Activated CD4-positive, alpha-beta T cell treated with anti-CD3 and anti-CD28 coated beads, Interleukin-2, amount 10 ng/mL, durations not matched to agents 24 days and 14 days (primary cell): ENCODE data around the gene ZBTB40. TPM values are rescaled to one million over a fixed set of nuclear protein-coding genes. Genes with fewer than 3 reads are reported as not detected.
A peak's percentile ranks its signal among the peaks of the same experiment; 100 is the strongest.

ENCODE experiments used
- DNase-seq: peaks from one replicate; pipeline ENCODE4 v3.0.0; 2022
- H3K27ac Mint-ChIP-seq: one replicate; pipeline ENCODE4 v1.8.0; 2022; ENCODE audit warnings: mild to moderate bottlenecking, mixed read lengths
- H3K27me3 Mint-ChIP-seq: one replicate; pipeline ENCODE4 v1.8.0; 2022; ENCODE audit warnings: mixed read lengths
- H3K36me3 Mint-ChIP-seq: one replicate; pipeline ENCODE4 v1.8.0; 2022; ENCODE audit warnings: low read depth, mild to moderate bottlenecking, mixed read lengths
- H3K4me1 Mint-ChIP-seq: one replicate; pipeline ENCODE4 v1.8.0; 2021; ENCODE audit warnings: mixed read lengths
- H3K4me3 Mint-ChIP-seq: one replicate; pipeline ENCODE4 v1.8.0; 2022; ENCODE audit warnings: mild to moderate bottlenecking, moderate library complexity, mixed read lengths
- H3K9me3 Mint-ChIP-seq: one replicate; pipeline ENCODE4 v1.8.0; 2021; ENCODE audit warnings: mixed read lengths
- intact Hi-C: fragments of 100-400 bp; cut with micrococcal nuclease; formaldehyde crosslinking; loops from one replicate; pipeline ENCODE4 v1.15.1; 2023
- total RNA-seq: library from RNA; stranded (reverse); gene quantifications from 2 replicates; pipeline ENCODE4 v1.2.3, GENCODE V29; 2022

ZBTB40 gene
- total RNA-seq, 1 donor from 2014 or later = 19.0 TPM

- Mint-ChIP-seq H3K9me3 (no peaks in the 10 kb centered on the region), H3K27ac (no peak overlapping the region), H3K4me1 (peaks cover 4% of the 10 kb centered on the region), H3K27me3 (peaks cover 34% of the 10 kb centered on the region), H3K36me3 (no peaks in the 10 kb centered on the region), H3K4me3 (no peak overlapping the region)
- intact Hi-C loops = loop anchor here (1.0 kb wide), 1 partner anchor 285 kb away; no protein-coding TSS in a partner anchor
- DNase-seq = peak; percentile 92
Measured at GRCh38 chr1:22416555-22417454, 34.8 kb upstream of the ZBTB40 start.

- peaks cover 4% of the 10 kb centered on the region for H3K4me1 Mint-ChIP-seq
- DNase-seq = no peak
- no peak overlapping the region for H3K27ac Mint-ChIP-seq
- H3K4me3 Mint-ChIP-seq = no peak overlapping the region
- H3K9me3 Mint-ChIP-seq = no peaks in the 10 kb centered on the region
- intact Hi-C loops = no loop called here
- H3K36me3 Mint-ChIP-seq = no peaks in the 10 kb centered on the region
- peaks cover 34% of the 10 kb centered on the region for H3K27me3 Mint-ChIP-seq
Measured at GRCh38 chr1:22417466-22417865, 34.2 kb upstream of the ZBTB40 start.

GRCh38 chr1:22418312-22418711 lies 33.3 kb upstream of the ZBTB40 start:
- no peaks in the 10 kb centered on the region for H3K9me3 Mint-ChIP-seq
- H3K4me1 Mint-ChIP-seq = peaks cover 4% of the 10 kb centered on the region
- no peak overlapping the region for H3K4me3 Mint-ChIP-seq
- no peak for DNase-seq
- H3K36me3 Mint-ChIP-seq = no peaks in the 10 kb centered on the region
- intact Hi-C loops = no loop called here
- H3K27ac Mint-ChIP-seq = no peak overlapping the region
- peaks cover 31% of the 10 kb centered on the region for H3K27me3 Mint-ChIP-seq

GRCh38 chr1:22418933-22419382 lies 32.7 kb upstream of the ZBTB40 start:
- H3K27ac Mint-ChIP-seq = no peak overlapping the region
- peaks cover 28% of the 10 kb centered on the region for H3K27me3 Mint-ChIP-seq
- H3K4me3 Mint-ChIP-seq = no peak overlapping the region
- H3K9me3 Mint-ChIP-seq = no peaks in the 10 kb centered on the region
- no peak for DNase-seq
- no peaks in the 10 kb centered on the region for H3K36me3 Mint-ChIP-seq
- peaks cover 4% of the 10 kb centered on the region for H3K4me1 Mint-ChIP-seq
- intact Hi-C loops = no loop called here

GRCh38 chr1:22420455-22421053 lies 31.1 kb upstream of the ZBTB40 start:
- Mint-ChIP-seq H3K4me1 (peaks cover 4% of the 10 kb centered on the region), H3K9me3 (no peaks in the 10 kb centered on the region), H3K4me3 (no peak overlapping the region), H3K36me3 (no peaks in the 10 kb centered on the region), H3K27ac (no peak overlapping the region), H3K27me3 (peaks cover 28% of the 10 kb centered on the region)
- peak; percentile 85 for DNase-seq
- intact Hi-C loops = loop anchor here (1.0 kb wide), 1 partner anchor 222 kb away; no protein-coding TSS in a partner anchor

- intact Hi-C loops = no loop called here
- peaks cover 1% of the 10 kb centered on the region for H3K27me3 Mint-ChIP-seq
- peaks cover 2% of the 10 kb centered on the region for H3K4me1 Mint-ChIP-seq
Measured at GRCh38 chr1:22426781-22427180, 24.9 kb upstream of the ZBTB40 start.

DNA sequence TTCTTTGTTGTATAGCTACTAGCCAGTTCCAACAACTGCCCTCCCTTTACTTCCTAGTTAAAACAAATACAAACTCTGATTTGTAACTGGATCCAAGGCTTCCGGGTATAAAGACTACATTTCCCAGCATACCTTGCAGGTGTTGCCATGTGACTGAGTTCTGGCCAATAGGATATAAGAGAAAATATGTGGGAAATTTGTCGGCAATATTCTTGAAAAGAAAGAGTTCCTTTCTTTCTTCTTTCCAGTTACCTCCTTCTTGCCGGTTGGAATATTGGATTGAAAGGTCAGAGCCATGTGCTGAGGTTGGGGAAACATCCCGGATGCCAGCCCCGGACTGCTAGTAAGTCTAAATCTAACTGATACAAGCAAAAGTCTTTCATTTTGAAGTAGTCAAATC lies 23.0 kb upstream of the ZBTB40 start:
- Mint-ChIP-seq H3K27ac (no peak overlapping the region), H3K36me3 (no peaks in the 10 kb centered on the region), H3K4me1 (peaks cover 2% of the 10 kb centered on the region), H3K27me3 (peaks cover 3% of the 10 kb centered on the region), H3K4me3 (peak overlapping the region; percentile 77), H3K9me3 (no peaks in the 10 kb centered on the region)
- intact Hi-C loops = no loop called here
- peak; percentile 80 for DNase-seq

More at GRCh38 chr1:22426781-22427180, 24.9 kb upstream of the ZBTB40 start:
- H3K9me3 Mint-ChIP-seq = no peaks in the 10 kb centered on the region
- H3K36me3 Mint-ChIP-seq = no peaks in the 10 kb centered on the region
- H3K4me3 Mint-ChIP-seq = no peak overlapping the region
- H3K27ac Mint-ChIP-seq = no peak overlapping the region
- DNase-seq = no peak

GRCh38 chr1:22431965-22432364 lies 19.7 kb upstream of the ZBTB40 start:
- no peak overlapping the region for H3K4me3 Mint-ChIP-seq
- intact Hi-C loops = no loop called here
- H3K9me3 Mint-ChIP-seq = no peaks in the 10 kb centered on the region
- peaks cover 19% of the 10 kb centered on the region for H3K27me3 Mint-ChIP-seq
- H3K4me1 Mint-ChIP-seq = peaks cover 2% of the 10 kb centered on the region
- no peak for DNase-seq
- H3K36me3 Mint-ChIP-seq = no peaks in the 10 kb centered on the region
- no peak overlapping the region for H3K27ac Mint-ChIP-seq

- no peaks in the 10 kb centered on the region for H3K4me1 Mint-ChIP-seq
- intact Hi-C loops = no loop called here
- no peak overlapping the region for H3K27ac Mint-ChIP-seq
- DNase-seq = no peak
- no peak overlapping the region for H3K4me3 Mint-ChIP-seq
- H3K9me3 Mint-ChIP-seq = peaks cover 8% of the 10 kb centered on the region
- no peaks in the 10 kb centered on the region for H3K36me3 Mint-ChIP-seq
- H3K27me3 Mint-ChIP-seq = peaks cover 21% of the 10 kb centered on the region
Measured at GRCh38 chr1:22434717-22435116, 16.9 kb upstream of the ZBTB40 start.

GRCh38 chr1:22436948-22437347 lies 14.7 kb upstream of the ZBTB40 start:
- intact Hi-C loops = no loop called here
- no peak overlapping the region for H3K27ac Mint-ChIP-seq

GRCh38 chr1:22437573-22437972 lies 14.1 kb upstream of the ZBTB40 start:
- no peak overlapping the region for H3K4me3 Mint-ChIP-seq
- no peak overlapping the region for H3K27ac Mint-ChIP-seq
- H3K4me1 Mint-ChIP-seq = no peaks in the 10 kb centered on the region
- H3K27me3 Mint-ChIP-seq = peaks cover 28% of the 10 kb centered on the region
- intact Hi-C loops = no loop called here
- peaks cover 16% of the 10 kb centered on the region for H3K9me3 Mint-ChIP-seq
- H3K36me3 Mint-ChIP-seq = no peaks in the 10 kb centered on the region
- DNase-seq = no peak

More at GRCh38 chr1:22436948-22437347, 14.7 kb upstream of the ZBTB40 start:
- peaks cover 25% of the 10 kb centered on the region for H3K27me3 Mint-ChIP-seq
- no peaks in the 10 kb centered on the region for H3K4me1 Mint-ChIP-seq
- H3K4me3 Mint-ChIP-seq = no peak overlapping the region
- no peak for DNase-seq
- no peaks in the 10 kb centered on the region for H3K36me3 Mint-ChIP-seq
- peaks cover 12% of the 10 kb centered on the region for H3K9me3 Mint-ChIP-seq

DNA sequence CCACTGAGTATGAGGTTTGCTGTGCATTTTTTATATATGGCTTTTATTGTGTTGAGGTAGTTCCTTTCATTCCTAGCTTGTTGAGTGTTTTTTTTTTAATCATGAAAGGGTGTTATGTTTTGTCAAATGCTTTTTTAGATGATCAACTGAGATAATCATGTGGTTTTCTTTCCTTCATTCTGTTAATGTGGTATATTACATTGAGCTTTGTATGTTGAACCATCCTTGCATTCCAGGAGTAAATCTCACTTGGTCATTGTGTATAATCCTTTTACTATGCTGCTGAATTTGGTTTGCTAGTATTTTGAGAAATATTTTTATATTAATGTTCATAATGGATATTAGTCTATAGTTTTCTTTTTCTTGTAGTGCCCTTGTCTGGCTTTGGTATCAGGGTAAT lies 11.1 kb upstream of the ZBTB40 start:
- Mint-ChIP-seq H3K27ac (no peak overlapping the region), H3K4me1 (no peaks in the 10 kb centered on the region), H3K4me3 (no peak overlapping the region), H3K36me3 (no peaks in the 10 kb centered on the region), H3K27me3 (peaks cover 13% of the 10 kb centered on the region), H3K9me3 (peaks cover 16% of the 10 kb centered on the region)
- DNase-seq = no peak
- intact Hi-C loops = no loop called here

DNA sequence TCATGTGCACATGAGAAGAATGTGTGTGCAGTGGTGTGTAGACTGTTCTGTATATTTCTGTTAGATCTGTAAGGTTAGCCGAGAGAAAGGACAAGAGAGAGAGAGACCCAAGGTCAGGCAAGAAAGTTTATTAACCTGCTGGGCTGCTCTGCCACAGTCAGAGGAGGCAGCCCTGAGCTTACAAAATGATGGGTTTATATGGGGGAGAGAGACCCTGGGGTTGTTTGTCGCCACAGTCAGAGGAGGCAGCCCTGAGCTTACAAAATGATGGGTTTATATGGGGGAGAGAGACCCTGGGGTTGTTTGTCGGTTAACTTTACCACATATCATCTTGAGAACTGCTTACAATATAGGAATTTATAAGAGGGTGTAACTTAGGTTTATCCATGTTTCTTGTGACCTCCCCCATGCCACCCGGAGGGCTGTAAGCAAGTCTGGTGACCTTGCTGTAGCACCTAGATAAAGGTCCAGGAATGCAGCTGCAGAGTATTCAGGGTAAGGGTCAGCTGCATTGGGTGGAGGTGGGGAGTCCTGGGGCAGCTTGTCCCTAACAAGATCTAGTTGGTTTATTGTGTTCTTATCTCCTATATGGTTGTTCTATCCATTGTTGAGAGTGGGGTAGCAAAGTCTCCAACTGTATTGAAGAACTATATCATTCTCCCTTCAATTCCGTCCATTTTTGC lies 9.3 kb upstream of the ZBTB40 start:
- Mint-ChIP-seq H3K36me3 (no peaks in the 10 kb centered on the region), H3K4me1 (no peaks in the 10 kb centered on the region)
- no peak for DNase-seq

DNA sequence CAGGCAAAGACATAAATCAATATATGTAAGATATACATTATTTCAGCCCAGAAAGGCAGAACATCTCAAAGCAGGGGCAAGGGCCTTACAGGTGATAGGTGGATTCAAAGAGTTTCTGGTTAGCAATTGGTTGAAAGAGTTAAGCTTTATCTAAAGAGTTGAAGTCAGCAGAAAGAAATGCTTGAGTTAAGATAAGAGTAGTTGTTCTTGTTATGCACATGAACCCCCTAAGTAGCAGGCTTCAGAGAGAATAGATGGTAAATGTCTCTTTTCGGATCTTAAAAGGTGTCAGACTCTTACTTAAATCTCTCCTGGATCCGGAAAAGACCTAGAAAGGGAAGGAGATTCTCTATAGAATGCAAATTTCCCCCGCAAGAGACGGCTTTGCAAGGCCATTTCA lies 8.3 kb upstream of the ZBTB40 start:
- H3K36me3 Mint-ChIP-seq = no peaks in the 10 kb centered on the region
- peaks cover 19% of the 10 kb centered on the region for H3K27me3 Mint-ChIP-seq
- H3K4me1 Mint-ChIP-seq = no peaks in the 10 kb centered on the region
- DNase-seq = no peak
- intact Hi-C loops = no loop called here
- peaks cover 13% of the 10 kb centered on the region for H3K9me3 Mint-ChIP-seq
- no peak overlapping the region for H3K4me3 Mint-ChIP-seq
- no peak overlapping the region for H3K27ac Mint-ChIP-seq

More for the DNA sequence above, 9.3 kb upstream of the ZBTB40 start:
- Mint-ChIP-seq H3K9me3 (peaks cover 16% of the 10 kb centered on the region), H3K27me3 (peaks cover 19% of the 10 kb centered on the region), H3K27ac (no peak overlapping the region), H3K4me3 (no peak overlapping the region)
- intact Hi-C loops = no loop called here
